Kidney epithelial cell (primary cell): ENCODE data around the gene SLC43A2. TPM values are rescaled to one million over a fixed set of nuclear protein-coding genes. Genes with fewer than 3 reads are reported as not detected.

Source experiments
- DNase-seq: peaks from one replicate; pipeline ENCODE4 v3.0.0-alpha.2; 2010; ENCODE audit warnings: low read depth
- H3K27me3 ChIP-seq: 2 replicates; pipeline ENCODE4 v1.6.0; 2011; ENCODE audit warnings: low read length; ENCODE audit not compliant: control insufficient read depth, insufficient read depth
- H3K36me3 ChIP-seq: 2 replicates; pipeline ENCODE4 v1.5.1; 2011; ENCODE audit warnings: low read length; ENCODE audit not compliant: control insufficient read depth, insufficient read depth
- H3K4me3 ChIP-seq: 2 replicates; pipeline ENCODE4 v1.5.1; 2011; ENCODE audit warnings: low read depth, mild to moderate bottlenecking, control low read depth, low read length
- CTCF ChIP-seq: IDR thresholded peaks from 2 replicates; pipeline ENCODE4 v1.5.1; 2011; ENCODE audit warnings: mild to moderate bottlenecking, moderate library complexity, low read length, control low read depth, inconsistent platforms; ENCODE audit not compliant: insufficient read depth, poor library complexity, severe bottlenecking
- total RNA-seq: library from RNA; depleted of rRNA; stranded (reverse); fragments of >200 nt; gene quantifications from 2 replicates; pipeline ENCODE4 v1.2.3, GENCODE V29; 2015

Gene SLC43A2
- total RNA-seq, 1 donor from 2014 or later, result 9.1 TPM

- Histone ChIP-seq H3K4me3 (peak overlapping the region; percentile 33), H3K27me3 (no peaks in the 10 kb centered on the region), H3K36me3 (no peaks in the 10 kb centered on the region)
- DNase-seq, result no peak
- no peak for TF ChIP-seq CTCF
Measured at GRCh38 chr17:1643999-1644492, 15.4 kb upstream of the SLC43A2 start.

GRCh38 chr17:1643293-1643998 is 14.8 kb upstream of the SLC43A2 start:
- no peak for TF ChIP-seq CTCF
- no peak for DNase-seq

GRCh38 chr17:1641065-1641403 is 12.4 kb upstream of the SLC43A2 start:
- TF ChIP-seq CTCF, result no peak
- Histone ChIP-seq H3K27me3 (no peaks in the 10 kb centered on the region), H3K4me3 (no peak overlapping the region), H3K36me3 (no peaks in the 10 kb centered on the region)
- no peak for DNase-seq

More at GRCh38 chr17:1643293-1643998, 14.8 kb upstream of the SLC43A2 start:
- H3K4me3 ChIP-seq, result peak overlapping the region; percentile 33
- no peaks in the 10 kb centered on the region for H3K36me3 ChIP-seq
- no peaks in the 10 kb centered on the region for H3K27me3 ChIP-seq

- no peak for DNase-seq
- TF ChIP-seq CTCF, result no peak
Measured at GRCh38 chr17:1640329-1641064, 11.9 kb upstream of the SLC43A2 start.

GRCh38 chr17:1639549-1640180 is 11.0 kb upstream of the SLC43A2 start:
- DNase-seq, result no peak

More at GRCh38 chr17:1640329-1641064, 11.9 kb upstream of the SLC43A2 start:
- Histone ChIP-seq H3K27me3 (no peaks in the 10 kb centered on the region), H3K36me3 (no peaks in the 10 kb centered on the region), H3K4me3 (no peak overlapping the region)

More at GRCh38 chr17:1639549-1640180, 11.0 kb upstream of the SLC43A2 start:
- Histone ChIP-seq H3K36me3 (no peaks in the 10 kb centered on the region), H3K27me3 (no peaks in the 10 kb centered on the region), H3K4me3 (no peak overlapping the region)
- TF ChIP-seq CTCF, result no peak
